Osteoblast (primary cell): ENCODE measurements around the gene SULT4A1. TPM values are rescaled to one million over a fixed set of nuclear protein-coding genes. Genes with fewer than 3 reads are reported as not detected.

ENCODE experiments used
- DNase-seq: peaks from one replicate; pipeline ENCODE4 v3.0.0; 2011; ENCODE audit warnings: low spot score, mixed read lengths; ENCODE audit not compliant: insufficient read length; ENCODE audit errors: missing footprints
- H2AFZ ChIP-seq: 2 replicates; pipeline ENCODE4 v1.6.0; 2011; ENCODE audit warnings: mild to moderate bottlenecking, low read length
- H3K27ac ChIP-seq: 2 replicates; pipeline ENCODE4 v1.5.1; 2011; ENCODE audit warnings: mild to moderate bottlenecking, low read depth, low read length, moderate library complexity
- H3K27me3 ChIP-seq: 2 replicates; pipeline ENCODE4 v1.6.0; 2012; ENCODE audit warnings: mild to moderate bottlenecking, control low read depth, inconsistent platforms, low read length, moderate library complexity; ENCODE audit not compliant: insufficient read depth
- H3K36me3 ChIP-seq: 2 replicates; pipeline ENCODE4 v1.5.1; 2011; ENCODE audit warnings: mild to moderate bottlenecking, low read length, control low read depth, moderate library complexity; ENCODE audit not compliant: insufficient read depth
- H3K4me1 ChIP-seq: 2 replicates; pipeline ENCODE4 v1.5.1; 2011; ENCODE audit warnings: mild to moderate bottlenecking, low read length, control low read depth, moderate library complexity; ENCODE audit not compliant: insufficient read depth
- H3K4me2 ChIP-seq: 2 replicates; pipeline ENCODE4 v1.6.0; 2011; ENCODE audit warnings: mild to moderate bottlenecking, low read length; ENCODE audit not compliant: insufficient read depth
- H3K4me3 ChIP-seq: fragments of 200-600 bp; sonication (generic); 3 replicates; pipeline ENCODE4 v1.5.1; 2012; ENCODE audit warnings: mild to moderate bottlenecking, low read length, inconsistent platforms; ENCODE audit not compliant: insufficient read depth
- H3K79me2 ChIP-seq: 2 replicates; pipeline ENCODE4 v1.6.0; 2012; ENCODE audit warnings: mild to moderate bottlenecking, low read length, control low read depth, inconsistent platforms; ENCODE audit not compliant: insufficient read depth
- H3K9me3 ChIP-seq: 2 replicates; pipeline ENCODE4 v1.5.1; 2011; ENCODE audit warnings: low read depth, low read length, control low read depth
- H4K20me1 ChIP-seq: 2 replicates; pipeline ENCODE4 v1.6.0; 2012; ENCODE audit warnings: mild to moderate bottlenecking, low read length, control low read depth; ENCODE audit not compliant: insufficient read depth
- CTCF ChIP-seq: IDR thresholded peaks from 2 replicates; pipeline ENCODE4 v1.5.1; 2011; ENCODE audit warnings: mild to moderate bottlenecking, low read depth, low read length, moderate library complexity; ENCODE audit errors: extremely low read depth
- total RNA-seq: library from RNA; depleted of rRNA; stranded (reverse); fragments of >200 nt; gene quantifications from 2 replicates; pipeline ENCODE4 v1.2.3, GENCODE V29; 2012

The SULT4A1 gene
- total RNA-seq, 1 donor, result under 0.01 TPM

GRCh38 chr22:43844560-43845545, 17.5 kb downstream of the SULT4A1 start:
- DNase-seq, result peak; percentile 71
- Histone ChIP-seq H2AFZ (no peak overlapping the region), H4K20me1 (no peaks in the 10 kb centered on the region), H3K4me3 (no peak overlapping the region), H3K9me3 (no peaks in the 10 kb centered on the region), H3K27me3 (peaks cover 9% of the 10 kb centered on the region), H3K4me2 (no peak overlapping the region), H3K79me2 (no peaks in the 10 kb centered on the region), H3K4me1 (no peaks in the 10 kb centered on the region), H3K36me3 (no peaks in the 10 kb centered on the region), H3K27ac (no peak overlapping the region)
- TF ChIP-seq CTCF, result no peak

- H2AFZ ChIP-seq, result no peak overlapping the region
- H3K4me2 ChIP-seq, result no peak overlapping the region
- no peak overlapping the region for H3K27ac ChIP-seq
- no peaks in the 10 kb centered on the region for H3K9me3 ChIP-seq
- H4K20me1 ChIP-seq, result no peaks in the 10 kb centered on the region
- no peak for TF ChIP-seq CTCF
- no peaks in the 10 kb centered on the region for H3K79me2 ChIP-seq
- H3K27me3 ChIP-seq, result peaks cover under 1% of the 10 kb centered on the region
- no peaks in the 10 kb centered on the region for H3K36me3 ChIP-seq
- DNase-seq, result no peak
- no peak overlapping the region for H3K4me3 ChIP-seq
- no peaks in the 10 kb centered on the region for H3K4me1 ChIP-seq
Observed at GRCh38 chr22:43843783-43844530, 18.4 kb downstream of the SULT4A1 start.

GRCh38 chr22:43841742-43842141, 20.6 kb downstream of the SULT4A1 start:
- no peaks in the 10 kb centered on the region for H3K27me3 ChIP-seq
- H3K79me2 ChIP-seq, result no peaks in the 10 kb centered on the region
- DNase-seq, result peak; percentile 75
- no peaks in the 10 kb centered on the region for H4K20me1 ChIP-seq
- no peak overlapping the region for H3K4me3 ChIP-seq
- no peaks in the 10 kb centered on the region for H3K36me3 ChIP-seq
- no peaks in the 10 kb centered on the region for H3K9me3 ChIP-seq
- no peak for TF ChIP-seq CTCF
- H3K4me2 ChIP-seq, result no peak overlapping the region
- no peak overlapping the region for H3K27ac ChIP-seq
- no peak overlapping the region for H2AFZ ChIP-seq
- H3K4me1 ChIP-seq, result no peaks in the 10 kb centered on the region

GRCh38 chr22:43840851-43841250, 21.5 kb downstream of the SULT4A1 start:
- H3K9me3 ChIP-seq, result no peaks in the 10 kb centered on the region
- TF ChIP-seq CTCF, result no peak
- peak; percentile 10 for DNase-seq
- no peaks in the 10 kb centered on the region for H3K4me1 ChIP-seq
- H2AFZ ChIP-seq, result no peak overlapping the region
- no peaks in the 10 kb centered on the region for H4K20me1 ChIP-seq
- H3K36me3 ChIP-seq, result no peaks in the 10 kb centered on the region
- no peaks in the 10 kb centered on the region for H3K27me3 ChIP-seq
- no peak overlapping the region for H3K27ac ChIP-seq
- H3K4me3 ChIP-seq, result no peak overlapping the region
- H3K79me2 ChIP-seq, result no peaks in the 10 kb centered on the region
- no peak overlapping the region for H3K4me2 ChIP-seq
